GM12878 (cell line): ENCODE data around the gene PRKX.
"Not testable (repeated sequence)": the region's sequence is repeated elsewhere in the genome, so short reads cannot be mapped to it uniquely, and the experiment has no call there.

ENCODE experiments used
- ATF7 ChIP-seq: fragments of 450-650 bp; IDR thresholded peaks from 2 replicates; pipeline ENCODE4 v1.6.1; 2016; ENCODE audit warnings: low read depth, mild to moderate bottlenecking
- CREB1 ChIP-seq: IDR thresholded peaks from 2 replicates; pipeline ENCODE4 v1.6.1; 2012; ENCODE audit warnings: low read depth, mild to moderate bottlenecking, inconsistent platforms
- EED ChIP-seq: sonication (generic); IDR thresholded peaks from 2 replicates; pipeline ENCODE4 v1.6.1; 2016; ENCODE audit warnings: antibody characterized with exemption, low read depth
- EP300 ChIP-seq, 2 experiments: fragments of 150-350 bp in 1 of 2; IDR thresholded peaks; 2 replicates each; pipeline ENCODE4 v1.6.1; 2011 to 2012; ENCODE audit warnings: low read depth in 2 of 2, low read length in 2 of 2, borderline replicate concordance in 1 of 2, improper control_type of control experiment in 1 of 2, inconsistent platforms in 1 of 2; ENCODE audit not compliant: control insufficient read depth in 1 of 2
- EZH2 ChIP-seq: IDR thresholded peaks from 2 replicates; pipeline ENCODE4 v1.6.1; 2012; ENCODE audit warnings: low read depth, mild to moderate bottlenecking, control low read depth, inconsistent platforms, low read length, borderline replicate concordance; ENCODE audit not compliant: control insufficient read depth
- FOS ChIP-seq: IDR thresholded peaks from 3 replicates; pipeline ENCODE4 v1.6.1; 2011; ENCODE audit warnings: borderline replicate concordance; ENCODE audit not compliant: insufficient read length; ENCODE audit errors: extremely low read depth
- HDAC6 ChIP-seq: fragments of 200-600 bp; sonication (generic); IDR thresholded peaks from one replicate; pipeline ENCODE4 v1.8.0; 2017; ENCODE audit warnings: antibody characterized with exemption; ENCODE audit not compliant: unreplicated experiment
- RAD21 ChIP-seq: IDR thresholded peaks from 2 replicates; pipeline ENCODE4 v1.6.1; 2011; ENCODE audit warnings: mild to moderate bottlenecking, low read depth, low read length, moderate library complexity; ENCODE audit not compliant: insufficient read depth
- RB1 ChIP-seq: fragments of 450-650 bp; formaldehyde crosslinking; IDR thresholded peaks from 2 replicates; pipeline ENCODE4 v1.6.1; 2017; ENCODE audit warnings: mild to moderate bottlenecking, borderline replicate concordance
- ZSCAN29 ChIP-seq: fragments of 450-650 bp; IDR thresholded peaks from 2 replicates; pipeline ENCODE4 v1.6.1; 2017; ENCODE audit warnings: mild to moderate bottlenecking, moderate library complexity
- TF ChIP-seq, protein P1 (sequence below), 3 experiments: IDR thresholded peaks in 2 of 3; conservative IDR thresholded peaks in 1 of 3; 2 replicates each; pipeline ENCODE4 v1.5.1; 2011; ENCODE audit warnings: low read depth in 3 of 3, low read length in 3 of 3, mild to moderate bottlenecking in 3 of 3, control low read depth in 2 of 3, moderate library complexity in 2 of 3, inconsistent platforms in 1 of 3, mixed read lengths in 1 of 3; ENCODE audit not compliant: control insufficient read depth in 2 of 3, insufficient read depth in 1 of 3; ENCODE audit errors: extremely low read depth in 1 of 3
- TF ChIP-seq, protein P2 (sequence below): IDR thresholded peaks from 2 replicates; pipeline ENCODE4 v1.6.1; 2011; ENCODE audit warnings: borderline replicate concordance, low read depth, mild to moderate bottlenecking, moderate library complexity, mixed read lengths, low read length; ENCODE audit not compliant: insufficient read depth; ENCODE audit errors: extremely low read length
- TF ChIP-seq, protein P3 (sequence below): IDR thresholded peaks from 2 replicates; pipeline ENCODE4 v1.6.1; 2012; ENCODE audit warnings: mild to moderate bottlenecking, low read depth, low read length

DNA sequence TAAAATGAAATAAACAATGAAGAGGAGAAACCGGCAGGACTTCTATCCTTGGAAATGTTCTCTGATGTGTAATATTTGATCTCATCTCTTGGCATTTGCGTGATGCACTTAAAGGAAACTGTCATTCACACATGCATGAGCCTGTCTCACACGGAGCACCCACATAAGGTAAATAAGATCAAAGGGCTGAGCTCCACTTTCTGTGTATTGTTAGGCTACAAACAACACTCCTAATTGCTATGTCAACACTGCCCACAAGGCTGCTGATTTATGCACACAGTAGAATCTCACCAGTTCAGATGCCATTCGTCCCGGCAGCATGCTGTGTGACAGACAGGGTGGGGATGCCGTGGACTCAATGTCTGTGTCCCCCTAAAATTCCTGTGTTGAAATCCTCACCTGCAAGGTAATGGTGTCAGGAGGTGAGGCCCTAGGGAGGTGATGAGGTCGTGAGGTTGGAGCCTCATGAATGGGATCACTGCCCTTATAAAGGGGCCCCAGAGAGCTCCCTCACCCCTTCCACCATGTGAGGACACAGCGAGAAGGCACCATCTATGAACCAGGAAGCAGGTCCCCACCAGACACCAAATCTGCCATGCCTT, 5.7 kb downstream of the PRKX start:
- TF ChIP-seq FOS; EED; ZSCAN29; EZH2; ATF7; RAD21; CREB1; EP300 (IDR thresholded peaks at IDR 0.05; ENCODE audit: borderline replicate concordance in 1 of 2, control insufficient read depth in 1 of 2, low read depth in 2 of 2, low read length in 2 of 2); HDAC6; RB1: not testable (repeated sequence)
- TF ChIP-seq, protein P1, sequence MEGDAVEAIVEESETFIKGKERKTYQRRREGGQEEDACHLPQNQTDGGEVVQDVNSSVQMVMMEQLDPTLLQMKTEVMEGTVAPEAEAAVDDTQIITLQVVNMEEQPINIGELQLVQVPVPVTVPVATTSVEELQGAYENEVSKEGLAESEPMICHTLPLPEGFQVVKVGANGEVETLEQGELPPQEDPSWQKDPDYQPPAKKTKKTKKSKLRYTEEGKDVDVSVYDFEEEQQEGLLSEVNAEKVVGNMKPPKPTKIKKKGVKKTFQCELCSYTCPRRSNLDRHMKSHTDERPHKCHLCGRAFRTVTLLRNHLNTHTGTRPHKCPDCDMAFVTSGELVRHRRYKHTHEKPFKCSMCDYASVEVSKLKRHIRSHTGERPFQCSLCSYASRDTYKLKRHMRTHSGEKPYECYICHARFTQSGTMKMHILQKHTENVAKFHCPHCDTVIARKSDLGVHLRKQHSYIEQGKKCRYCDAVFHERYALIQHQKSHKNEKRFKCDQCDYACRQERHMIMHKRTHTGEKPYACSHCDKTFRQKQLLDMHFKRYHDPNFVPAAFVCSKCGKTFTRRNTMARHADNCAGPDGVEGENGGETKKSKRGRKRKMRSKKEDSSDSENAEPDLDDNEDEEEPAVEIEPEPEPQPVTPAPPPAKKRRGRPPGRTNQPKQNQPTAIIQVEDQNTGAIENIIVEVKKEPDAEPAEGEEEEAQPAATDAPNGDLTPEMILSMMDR (IDR thresholded peaks at IDR 0.05 in 2 of 3, conservative IDR thresholded peaks at IDR 0.05 in 1 of 3; ENCODE audit: control insufficient read depth in 2 of 3, extremely low read depth in 1 of 3, insufficient read depth in 1 of 3, low read depth in 3 of 3, low read length in 3 of 3) = not testable (repeated sequence)
- TF ChIP-seq, protein P2, sequence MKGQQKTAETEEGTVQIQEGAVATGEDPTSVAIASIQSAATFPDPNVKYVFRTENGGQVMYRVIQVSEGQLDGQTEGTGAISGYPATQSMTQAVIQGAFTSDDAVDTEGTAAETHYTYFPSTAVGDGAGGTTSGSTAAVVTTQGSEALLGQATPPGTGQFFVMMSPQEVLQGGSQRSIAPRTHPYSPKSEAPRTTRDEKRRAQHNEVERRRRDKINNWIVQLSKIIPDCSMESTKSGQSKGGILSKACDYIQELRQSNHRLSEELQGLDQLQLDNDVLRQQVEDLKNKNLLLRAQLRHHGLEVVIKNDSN = not testable (repeated sequence)
- TF ChIP-seq, protein P3, sequence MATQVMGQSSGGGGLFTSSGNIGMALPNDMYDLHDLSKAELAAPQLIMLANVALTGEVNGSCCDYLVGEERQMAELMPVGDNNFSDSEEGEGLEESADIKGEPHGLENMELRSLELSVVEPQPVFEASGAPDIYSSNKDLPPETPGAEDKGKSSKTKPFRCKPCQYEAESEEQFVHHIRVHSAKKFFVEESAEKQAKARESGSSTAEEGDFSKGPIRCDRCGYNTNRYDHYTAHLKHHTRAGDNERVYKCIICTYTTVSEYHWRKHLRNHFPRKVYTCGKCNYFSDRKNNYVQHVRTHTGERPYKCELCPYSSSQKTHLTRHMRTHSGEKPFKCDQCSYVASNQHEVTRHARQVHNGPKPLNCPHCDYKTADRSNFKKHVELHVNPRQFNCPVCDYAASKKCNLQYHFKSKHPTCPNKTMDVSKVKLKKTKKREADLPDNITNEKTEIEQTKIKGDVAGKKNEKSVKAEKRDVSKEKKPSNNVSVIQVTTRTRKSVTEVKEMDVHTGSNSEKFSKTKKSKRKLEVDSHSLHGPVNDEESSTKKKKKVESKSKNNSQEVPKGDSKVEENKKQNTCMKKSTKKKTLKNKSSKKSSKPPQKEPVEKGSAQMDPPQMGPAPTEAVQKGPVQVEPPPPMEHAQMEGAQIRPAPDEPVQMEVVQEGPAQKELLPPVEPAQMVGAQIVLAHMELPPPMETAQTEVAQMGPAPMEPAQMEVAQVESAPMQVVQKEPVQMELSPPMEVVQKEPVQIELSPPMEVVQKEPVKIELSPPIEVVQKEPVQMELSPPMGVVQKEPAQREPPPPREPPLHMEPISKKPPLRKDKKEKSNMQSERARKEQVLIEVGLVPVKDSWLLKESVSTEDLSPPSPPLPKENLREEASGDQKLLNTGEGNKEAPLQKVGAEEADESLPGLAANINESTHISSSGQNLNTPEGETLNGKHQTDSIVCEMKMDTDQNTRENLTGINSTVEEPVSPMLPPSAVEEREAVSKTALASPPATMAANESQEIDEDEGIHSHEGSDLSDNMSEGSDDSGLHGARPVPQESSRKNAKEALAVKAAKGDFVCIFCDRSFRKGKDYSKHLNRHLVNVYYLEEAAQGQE = not testable (repeated sequence)
